H1 (cell line): Measurements from ENCODE around the gene P3H4. TPM values are rescaled to one million over a fixed set of nuclear protein-coding genes. Genes with fewer than 3 reads are reported as not detected.

ENCODE experiments used
- CTCF ChIA-PET: fragments of 300-600 bp; sonication (Branson Sonifier 250); formaldehyde crosslinking; loops from one replicate; lab custom pipeline; 2021; ENCODE audit not compliant: partially characterized antibody; lab: Charles Lee
- POLR2A ChIA-PET: fragments of 300-600 bp; sonication (Branson Sonifier 250); formaldehyde crosslinking; loops from one replicate; lab custom pipeline; 2021; ENCODE audit warnings: inconsistent platforms; ENCODE audit not compliant: partially characterized antibody; lab: Charles Lee
- DNase-seq, 2 experiments: peaks; one replicate each; pipeline versions ENCODE4 v3.0.0 to v3.0.0-alpha.2; 2010 to 2022; ENCODE audit warnings: low spot score in 2 of 2, low read depth in 1 of 2, mixed read lengths in 1 of 2
- FAIRE-seq: peaks from 2 replicates; lab custom pipeline; 2011; peaks lifted over from hg19 to GRCh38; lab: Jason Lieb, UNC
- H2AFZ ChIP-seq: 2 replicates; pipeline ENCODE4 v1.8.1; 2012; ENCODE audit warnings: low read length, inconsistent platforms
- H2AK5ac ChIP-seq: 2 replicates; pipeline ENCODE4 v1.6.1; 2013; ENCODE audit warnings: low read depth, low read length
- H2BK120ac ChIP-seq: replicated peaks from 2 replicates; pipeline ENCODE3; 2013; ENCODE audit warnings: low read depth, low read length, inconsistent platforms
- H2BK12ac ChIP-seq: 2 replicates; pipeline ENCODE4 v1.6.1; 2013; ENCODE audit warnings: low read depth, low read length
- H2BK15ac ChIP-seq: 2 replicates; pipeline ENCODE4 v1.6.1; 2013; ENCODE audit warnings: low read length
- H2BK20ac ChIP-seq: 2 replicates; pipeline ENCODE4 v1.6.1; 2013; ENCODE audit warnings: low read length
- H2BK5ac ChIP-seq: 2 replicates; pipeline ENCODE4 v1.6.1; 2013; ENCODE audit warnings: low read depth, low read length
- H3K14ac ChIP-seq: 2 replicates; pipeline ENCODE4 v1.6.1; 2013; ENCODE audit warnings: inconsistent platforms; ENCODE audit not compliant: insufficient read length
- H3K18ac ChIP-seq: 2 replicates; pipeline ENCODE4 v1.6.1; 2013; ENCODE audit warnings: low read length; ENCODE audit errors: extremely low read depth
- H3K23ac ChIP-seq: 2 replicates; pipeline ENCODE4 v1.6.1; 2013; ENCODE audit warnings: inconsistent platforms; ENCODE audit not compliant: insufficient read length
- H3K23me2 ChIP-seq: 2 replicates; pipeline ENCODE4 v1.6.1; 2013; ENCODE audit warnings: low read depth, low read length
- H3K27ac ChIP-seq: 2 replicates; pipeline ENCODE4 v1.6.1; 2011; ENCODE audit warnings: low read depth, low read length, inconsistent platforms
- H3K27me3 ChIP-seq, 4 experiments: replicated peaks in 1 of 4; 1 replicate in 1 of 4; 2 replicates in 3 of 4; pipeline versions ENCODE4 v1.6.1 to v1.8.1; 2011 to 2013; ENCODE audit warnings: low read length in 3 of 4, mild to moderate bottlenecking in 3 of 4, inconsistent platforms in 2 of 4, mixed read lengths in 2 of 4, moderate library complexity in 1 of 4; ENCODE audit not compliant: control insufficient read depth in 3 of 4, insufficient read depth in 3 of 4; ENCODE audit errors: extremely low read depth in 1 of 4
- H3K36me3 ChIP-seq, 4 experiments: 2 replicates each; pipeline versions ENCODE4 v1.6.1 to v1.8.1; 2011 to 2013; ENCODE audit warnings: mild to moderate bottlenecking in 4 of 4, low read length in 3 of 4, moderate library complexity in 2 of 4, control low read depth in 1 of 4, inconsistent platforms in 1 of 4; ENCODE audit not compliant: insufficient read depth in 4 of 4, control insufficient read depth in 2 of 4
- H3K4ac ChIP-seq: replicated peaks from 2 replicates; pipeline ENCODE3; 2013; ENCODE audit warnings: low read length, low read depth, mixed read lengths, inconsistent platforms; ENCODE audit not compliant: insufficient read length
- H3K4me1 ChIP-seq, 4 experiments: replicated peaks in 1 of 4; 1 replicate in 1 of 4; 2 replicates in 3 of 4; pipeline versions ENCODE4 v1.6.1 to v1.8.1; 2011 to 2013; ENCODE audit warnings: low read length in 3 of 4, inconsistent platforms in 2 of 4, mixed read lengths in 1 of 4; ENCODE audit not compliant: insufficient read depth in 4 of 4, control insufficient read depth in 3 of 4
- H3K4me2 ChIP-seq, 2 experiments: 2 replicates each; pipeline versions ENCODE4 v1.6.1 to v1.8.1; 2011 to 2013; ENCODE audit warnings: low read depth in 2 of 2, low read length in 2 of 2, control low read depth in 1 of 2, inconsistent platforms in 1 of 2, mild to moderate bottlenecking in 1 of 2; ENCODE audit not compliant: insufficient read depth in 1 of 2
- H3K4me3 ChIP-seq, 4 experiments: fragments of 200-600, 300-600 bp in 1 of 4; sonication (generic), shearing (Covaris generic), sonication (Bioruptor Twin) in 1 of 4; 2 replicates each; pipeline versions ENCODE4 v1.5.1 to v1.8.1; 2011 to 2016; ENCODE audit warnings: low read length in 4 of 4, low read depth in 3 of 4, control low read depth in 2 of 4, inconsistent platforms in 2 of 4, mild to moderate bottlenecking in 2 of 4, mixed read lengths in 1 of 4, moderate library complexity in 1 of 4; ENCODE audit not compliant: insufficient read depth in 2 of 4; ENCODE audit errors: extremely low read depth in 1 of 4
- H3K56ac ChIP-seq: replicated peaks from 2 replicates; pipeline ENCODE3; 2013; ENCODE audit warnings: low read depth, mild to moderate bottlenecking, mixed read lengths, low read length, inconsistent platforms; ENCODE audit not compliant: insufficient read length
- H3K79me1 ChIP-seq: 2 replicates; pipeline ENCODE4 v1.6.1; 2013; ENCODE audit warnings: low read depth, low read length, control low read depth
- H3K79me2 ChIP-seq, 2 experiments: 2 replicates each; pipeline versions ENCODE4 v1.6.1 to v1.8.1; 2012 to 2013; ENCODE audit warnings: low read length in 2 of 2, mild to moderate bottlenecking in 2 of 2, inconsistent platforms in 1 of 2; ENCODE audit not compliant: insufficient read depth in 2 of 2, control insufficient read depth in 1 of 2
- H3K9ac ChIP-seq, 4 experiments: replicated peaks in 1 of 4; 1 replicate in 1 of 4; 2 replicates in 3 of 4; pipeline versions ENCODE4 v1.6.1 to v1.8.1; 2011 to 2013; ENCODE audit warnings: low read depth in 3 of 4, low read length in 3 of 4, control low read depth in 2 of 4, mild to moderate bottlenecking in 2 of 4, moderate library complexity in 2 of 4, inconsistent platforms in 1 of 4; ENCODE audit errors: extremely low read depth in 1 of 4
- H3K9me3 ChIP-seq, 2 experiments: 2 replicates each; pipeline versions ENCODE4 v1.6.1 to v1.8.1; 2012 to 2013; ENCODE audit warnings: mild to moderate bottlenecking in 2 of 2, moderate library complexity in 2 of 2, control low read depth in 1 of 2, inconsistent platforms in 1 of 2, low read depth in 1 of 2, low read length in 1 of 2, mixed read lengths in 1 of 2; ENCODE audit not compliant: insufficient read depth in 2 of 2
- H4K20me1 ChIP-seq, 2 experiments: replicated peaks in 1 of 2; 2 replicates each; pipeline versions ENCODE3 to v1.8.1; 2011 to 2013; ENCODE audit warnings: inconsistent platforms in 2 of 2, low read length in 2 of 2, mild to moderate bottlenecking in 1 of 2; ENCODE audit not compliant: insufficient read depth in 2 of 2, control insufficient read depth in 1 of 2
- H4K5ac ChIP-seq: 2 replicates; pipeline ENCODE4 v1.6.1; 2013; ENCODE audit warnings: low read length, low read depth, mixed read lengths, inconsistent platforms; ENCODE audit not compliant: insufficient read length
- H4K8ac ChIP-seq: 2 replicates; pipeline ENCODE4 v1.8.0; 2013; ENCODE audit warnings: mild to moderate bottlenecking, moderate library complexity, low read length, inconsistent platforms; ENCODE audit not compliant: insufficient read depth; ENCODE audit errors: extremely low read depth
- H4K91ac ChIP-seq: replicated peaks from 2 replicates; pipeline ENCODE3; 2013; ENCODE audit warnings: low read length, mixed read lengths, inconsistent platforms; ENCODE audit not compliant: insufficient read length
- RFX5 ChIP-seq: IDR thresholded peaks from 2 replicates; pipeline ENCODE4 v1.6.1; 2011; ENCODE audit warnings: low read depth, low read length, improper control_type of control experiment, borderline replicate concordance
- WGBS, 2 experiments: shearing (Covaris generic) in 1 of 2; methylation state at CpG; one replicate each; pipeline versions ENCODE4 v1.1.6 to v1.1.7; 2013 to 2015; ENCODE audit warnings: low lambda C conversion rate in 2 of 2, mixed read lengths in 2 of 2, inconsistent platforms in 1 of 2, low coverage in 1 of 2, missing lambda C conversion rate in 1 of 2; ENCODE audit not compliant: insufficient replicate concordance in 2 of 2, insufficient coverage in 1 of 2, insufficient read length in 1 of 2; ENCODE audit errors: extremely low coverage in 1 of 2, missing lambda C conversion rate in 1 of 2; 5-methylcytosine and 5-hydroxymethylcytosine counted together
- polyA plus RNA-seq, 7 experiments: library from polyadenylated mRNA; depleted of rRNA in 3 of 7; stranded (reverse) in 5 of 7; unstranded in 2 of 7; fragments of >200 nt in 5 of 7; fragments of 200-250 nt in 2 of 7; gene quantifications; 1 replicate in 5 of 7; 2 replicates in 1 of 7; 4 replicates in 1 of 7; pipeline versions ENCODE4 v1.2.1 to v1.2.3, GENCODE V29; 2011 to 2013; ENCODE audit warnings: missing spikeins in 2 of 7, mixed read lengths in 2 of 7
- total RNA-seq: library from RNA; stranded (reverse); fragmentation: NEBNext Ultra II Directional; extraction: Animal tissue kit (Norgen Biotek cat#: 25700); gene quantifications from 2 replicates; pipeline ENCODE4 v1.2.1, GENCODE V29; 2021

The P3H4 gene
- total and polyA plus RNA-seq, 2 of the 8 experiments (the other 6 are each of a cell fraction or from before 2014, with no cell fraction given), result 23.4 to 26.7 TPM

GRCh38 chr17:41771389-41772206 is 40.2 kb downstream of the P3H4 start:
- no peak overlapping the region for H4K91ac ChIP-seq
- H2BK120ac ChIP-seq, result no peak overlapping the region
- peak overlapping the region; percentile 71 for H4K8ac ChIP-seq
- H3K79me1 ChIP-seq, result peaks cover 14% of the 10 kb centered on the region; the same call in 1 of the 2 replicates
- 0 out of 4 replicates have a peak overlapping the region, but pooled peaks of 1 of the 2 experiments have one; percentile 15 for H3K4me2 ChIP-seq
- H2BK15ac ChIP-seq, result peak overlapping the region; percentile 72; the same call in 1 of the 2 replicates
- peaks cover 6 to 22% of the 10 kb centered on the region in 2 experiments for H4K20me1 ChIP-seq
- FAIRE-seq (no peak), DNase-seq (no peak)
- peak overlapping the region; percentile 62; the same call in 1 of the 2 replicates for H2BK12ac ChIP-seq
- no peak overlapping the region for H3K9ac ChIP-seq
- no peaks in the 10 kb centered on the region; the same call in 1 of the 2 replicates for H3K23me2 ChIP-seq
- H3K9me3 ChIP-seq, result no peaks in the 10 kb centered on the region
- ChIA-PET POLR2A (interaction anchor here (0.8 to 7.5 kb wide), 5 partner anchors 14 to 76 kb away, joined by 3 to 83 read pairs (median 5); partner anchors contain the start of gene JUP), CTCF (interaction anchor here (1.0 to 5.3 kb wide), 5 partner anchors 8 to 37 kb away, joined by 3 to 33 read pairs (median 9); partner anchors contain the start of gene JUP)
- H3K27ac ChIP-seq, result 0 out of 2 replicates have a peak overlapping the region, but pooled peaks have one; percentile 11
- no peak overlapping the region for H3K23ac ChIP-seq
- H3K27me3 ChIP-seq, result no peaks in the 10 kb centered on the region
- WGBS, 2 experiments, result 90% methylated on average over 17 of the region's 17 CpGs; no CpG with 5 or more reads in 1 of the 2 experiments
- H2AK5ac ChIP-seq, result peak overlapping the region; percentile 75; the same call in 1 of the 2 replicates
- peaks cover 0 to 39% (median 29%) of the 10 kb centered on the region in 4 experiments; a peak in 6 of 7 replicates for H3K4me1 ChIP-seq
- H3K4ac ChIP-seq, result no peak overlapping the region
- H2AFZ ChIP-seq, result no peak overlapping the region
- peak overlapping the region; percentile 86; the same call in 1 of the 2 replicates for H2BK20ac ChIP-seq
- H3K56ac ChIP-seq, result no peak overlapping the region
- no peak overlapping the region for H3K4me3 ChIP-seq
- peak overlapping the region; percentile 71 for H3K18ac ChIP-seq
- H3K14ac ChIP-seq, result no peak overlapping the region
- peak overlapping the region; percentile 87; the same call in 1 of the 2 replicates for H2BK5ac ChIP-seq
- peaks cover 10 to 36% (median 29%) of the 10 kb centered on the region in 4 experiments; a peak in 7 of 8 replicates for H3K36me3 ChIP-seq
- peak overlapping the region; percentile 10 for H4K5ac ChIP-seq
- peaks cover 0 to 23% of the 10 kb centered on the region in 2 experiments; a peak in 2 of 4 replicates for H3K79me2 ChIP-seq
- no peak for TF ChIP-seq RFX5
